VCaP (cell line): ENCODE data around the gene NDUFAF2.
"Not testable (repeated sequence)": the region's sequence is repeated elsewhere in the genome, so short reads cannot be mapped to it uniquely, and the experiment has no call there.

Source experiments
- H3K27ac ChIP-seq: fragments of 450-650 bp; 2 replicates; pipeline ENCODE4 v1.5.1; 2017
- CTCF ChIP-seq: fragments of 450-650 bp; conservative IDR thresholded peaks from 2 replicates; pipeline ENCODE4 v1.5.1; 2017; ENCODE audit warnings: mild to moderate bottlenecking, moderate library complexity

Gene NDUFAF2

GRCh38 chr5:61186634-61187033 lies 241.6 kb downstream of the NDUFAF2 start:
- no peak for TF ChIP-seq CTCF
- H3K27ac ChIP-seq, result no peak overlapping the region

GRCh38 chr5:61187352-61187751 lies 242.3 kb downstream of the NDUFAF2 start:
- H3K27ac ChIP-seq, result not testable (repeated sequence)

GRCh38 chr5:61187826-61188225 lies 242.8 kb downstream of the NDUFAF2 start:
- not testable (repeated sequence) for H3K27ac ChIP-seq

- no peak for TF ChIP-seq CTCF
- H3K27ac ChIP-seq, result no peak overlapping the region
Observed at GRCh38 chr5:61198606-61199005, 253.6 kb downstream of the NDUFAF2 start.

- no peak for TF ChIP-seq CTCF
- H3K27ac ChIP-seq, result no peak overlapping the region
Observed at GRCh38 chr5:61200582-61201155, 255.7 kb downstream of the NDUFAF2 start.

GRCh38 chr5:61202213-61202612 lies 257.2 kb downstream of the NDUFAF2 start:
- no peak for TF ChIP-seq CTCF
- H3K27ac ChIP-seq, result no peak overlapping the region
